Ramos (cell line): ENCODE results near the gene ATL2.
"Not testable (repeated sequence)": the region's sequence is repeated elsewhere in the genome, so short reads cannot be mapped to it uniquely, and the experiment has no call there.

ENCODE experiments used
- in situ Hi-C: fragments of 300-500 bp; cut with MboI; formaldehyde crosslinking; loops from one replicate; pipeline ENCODE4 v1.14.3; 2022; ENCODE audit warnings: low sequenced_read_pairs; ENCODE audit not compliant: unreplicated experiment

The ATL2 gene

DNA sequence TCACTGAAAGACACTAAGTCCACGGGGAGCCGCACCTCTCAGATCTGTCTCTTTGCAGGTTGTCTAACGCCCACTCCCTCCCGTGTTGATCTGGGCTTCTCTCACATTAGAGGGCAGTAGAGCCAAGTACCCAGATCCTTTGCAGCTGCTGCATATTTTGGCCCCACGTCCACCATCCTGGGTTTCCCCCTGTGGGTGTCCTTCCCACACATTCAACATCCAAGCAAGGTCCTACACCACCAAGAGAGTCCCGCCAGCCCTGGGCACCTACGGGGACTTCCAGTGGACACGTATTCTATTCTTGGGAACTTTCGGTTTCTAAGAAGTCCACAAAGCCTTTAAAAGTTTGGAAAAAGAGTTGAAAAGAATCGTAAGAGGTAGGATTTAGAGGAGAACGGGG lies 116.6 kb downstream of the ATL2 start:
- in situ Hi-C loops, result no loop called here

- in situ Hi-C loops, result no loop called here
These were observed 117.8 kb downstream of the ATL2 start for GRCh38 chr2:38259311-38259710.

DNA sequence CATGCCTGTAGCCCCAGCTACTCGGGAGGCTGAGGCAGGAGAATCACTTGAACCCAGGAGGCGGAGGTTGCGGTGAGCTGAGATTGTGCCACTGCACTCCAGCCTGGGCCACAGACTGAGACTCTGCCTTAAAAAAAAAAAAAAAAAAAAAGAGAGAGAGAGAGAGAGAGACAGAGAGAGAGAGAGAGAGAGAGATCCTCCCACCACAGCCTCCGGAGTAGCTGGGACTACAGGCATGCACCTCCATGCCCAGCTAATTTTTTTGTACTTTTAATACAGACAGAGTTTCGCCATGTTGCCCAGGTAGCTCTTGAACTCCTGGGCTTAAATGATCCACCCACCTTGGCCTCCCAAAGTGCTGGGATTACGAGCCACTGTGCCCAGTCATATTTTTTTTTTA lies 119.4 kb downstream of the ATL2 start:
- in situ Hi-C loops, result not testable (repeated sequence)

- in situ Hi-C loops, result no loop called here
These were observed 120.5 kb downstream of the ATL2 start for GRCh38 chr2:38256610-38257009.

DNA sequence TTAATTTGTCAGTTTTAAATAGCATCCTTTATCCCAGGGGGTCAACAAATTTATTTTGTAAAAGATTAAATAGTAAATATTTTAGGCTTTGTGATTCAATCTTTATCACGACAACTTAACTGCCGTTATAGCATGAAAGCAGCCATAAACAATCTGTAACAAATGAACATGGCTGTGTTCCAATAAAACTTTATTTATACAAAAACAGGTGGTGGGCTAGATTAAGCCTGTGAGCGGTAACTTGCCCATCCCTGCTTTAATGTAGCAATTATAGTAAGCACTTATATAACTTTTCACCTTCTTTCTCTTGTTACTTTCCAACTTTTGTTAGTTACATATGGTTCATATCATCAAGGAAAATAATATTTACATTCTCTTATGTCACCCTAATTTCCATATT lies 121.9 kb downstream of the ATL2 start:
- in situ Hi-C loops, result no loop called here

GRCh38 chr2:38254796-38255195 lies 122.3 kb downstream of the ATL2 start:
- in situ Hi-C loops, result no loop called here

DNA sequence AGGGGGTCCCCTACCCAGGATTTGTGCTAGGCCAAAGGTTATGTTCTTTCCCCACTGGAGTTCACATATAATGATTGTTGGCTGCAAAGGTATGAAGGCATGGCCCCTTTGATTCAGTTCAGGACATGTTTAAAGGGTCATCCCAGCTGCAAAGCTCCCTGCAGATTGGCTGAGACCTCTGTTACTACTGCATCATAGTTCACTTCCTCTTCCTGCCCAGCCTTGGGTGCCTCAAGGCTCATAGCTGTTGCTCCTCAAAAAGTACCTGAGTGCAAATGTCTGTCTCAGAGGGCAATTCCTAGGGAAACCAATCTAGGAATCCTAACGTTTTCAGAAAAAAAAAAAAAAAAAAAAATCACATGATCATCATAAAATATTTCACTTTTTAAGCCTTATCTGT lies 125.1 kb downstream of the ATL2 start:
- in situ Hi-C loops, result no loop called here

- in situ Hi-C loops, result no loop called here
These were observed 128.4 kb downstream of the ATL2 start for GRCh38 chr2:38248707-38249106.

DNA sequence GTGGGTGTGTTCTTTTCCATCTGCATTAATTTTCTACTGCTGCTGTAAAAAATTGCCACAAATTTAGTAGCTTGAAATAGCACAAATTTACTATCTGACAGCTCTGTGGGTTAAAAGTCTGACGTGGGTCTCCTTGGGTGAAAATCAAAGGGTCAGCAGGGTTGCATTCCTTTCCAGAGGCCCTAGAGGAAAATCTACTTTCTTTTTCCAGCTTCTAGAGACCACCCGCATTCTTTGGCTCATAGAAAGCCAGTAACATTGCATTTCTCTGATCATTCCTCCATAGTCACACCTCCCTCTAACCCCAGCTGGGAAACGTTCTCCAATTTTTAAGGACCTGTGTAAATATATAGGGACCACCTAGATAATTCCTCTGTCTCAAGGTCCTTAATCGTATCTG lies 128.8 kb downstream of the ATL2 start:
- in situ Hi-C loops, result no loop called here

GRCh38 chr2:38246105-38246504 lies 131.0 kb downstream of the ATL2 start:
- in situ Hi-C loops, result no loop called here

GRCh38 chr2:38245114-38245641 lies 131.9 kb downstream of the ATL2 start:
- in situ Hi-C loops, result no loop called here

GRCh38 chr2:38244301-38244700 lies 132.8 kb downstream of the ATL2 start:
- in situ Hi-C loops, result no loop called here
